T-helper 1 cell treated with Interleukin-12 subunit alpha and Interleukin-12 subunit beta and Interleukin-4 antibody, amounts not matched to agents 30 μg/mL and 1 μg/mL, for 36 hours (primary cell): Measurements from ENCODE around the gene CRIP2.

Source experiments
- H3K27ac Mint-ChIP-seq: one replicate; pipeline ENCODE4 v1.8.0; 2021; ENCODE audit warnings: mild to moderate bottlenecking, mixed read lengths
- H3K27me3 Mint-ChIP-seq: one replicate; pipeline ENCODE4 v1.8.0; 2021; ENCODE audit warnings: low read depth, mixed read lengths
- H3K36me3 Mint-ChIP-seq: one replicate; pipeline ENCODE4 v1.8.0; 2021; ENCODE audit warnings: low read depth, mixed read lengths
- H3K4me1 Mint-ChIP-seq: one replicate; pipeline ENCODE4 v1.8.0; 2021; ENCODE audit warnings: low read depth, mixed read lengths
- H3K4me3 Mint-ChIP-seq: one replicate; pipeline ENCODE4 v1.8.0; 2021; ENCODE audit warnings: mild to moderate bottlenecking, moderate library complexity, mixed read lengths
- H3K9me3 Mint-ChIP-seq: one replicate; pipeline ENCODE4 v1.8.0; 2021; ENCODE audit warnings: mixed read lengths

Gene CRIP2

DNA sequence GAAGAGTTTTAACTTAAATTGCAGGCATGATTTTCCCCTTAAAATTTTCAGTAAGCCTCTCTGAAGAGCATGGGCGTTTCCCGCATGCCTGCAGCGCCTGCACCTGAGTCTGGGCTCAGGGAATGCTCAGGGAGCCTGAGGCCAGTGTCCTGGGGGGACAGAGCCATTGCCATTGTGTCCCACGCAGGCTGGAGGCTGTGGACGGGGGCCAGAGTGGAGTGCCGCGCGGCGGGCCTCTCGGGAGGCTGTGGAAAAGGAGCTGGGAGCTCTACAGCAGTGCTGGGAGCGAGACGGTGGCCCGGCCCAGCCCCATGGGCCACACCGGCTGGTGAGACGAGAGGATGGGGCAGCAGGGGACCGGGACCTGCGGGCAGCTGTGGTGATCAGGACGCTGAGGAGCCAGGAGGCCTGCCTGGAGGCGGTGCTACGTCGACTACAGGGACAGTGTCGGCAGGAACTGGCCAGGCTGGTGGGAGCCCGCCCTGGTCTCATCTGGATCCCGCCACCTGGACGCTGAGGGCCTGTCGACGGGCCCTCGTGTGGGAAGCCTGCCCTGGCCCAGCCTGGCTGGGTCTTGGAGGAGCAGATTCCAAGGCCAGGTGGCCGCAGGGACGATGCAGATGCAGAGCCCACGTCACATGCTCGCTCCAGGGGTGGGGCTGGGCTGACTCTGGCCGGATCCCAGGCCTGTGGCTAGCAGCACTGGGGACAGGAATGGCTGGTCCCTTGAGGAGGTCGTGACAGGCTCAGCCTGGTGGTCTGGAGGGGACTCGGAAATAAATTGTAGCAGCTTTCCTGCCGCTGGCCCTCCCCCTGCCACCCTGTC lies 24.0 kb downstream of the CRIP2 start:
- Mint-ChIP-seq H3K27ac (no peak overlapping the region), H3K36me3 (no peaks in the 10 kb centered on the region), H3K4me3 (no peak overlapping the region), H3K9me3 (no peaks in the 10 kb centered on the region), H3K4me1 (no peaks in the 10 kb centered on the region), H3K27me3 (no peaks in the 10 kb centered on the region)

GRCh38 chr14:105499256-105500035 lies 24.8 kb downstream of the CRIP2 start:
- Mint-ChIP-seq H3K4me3 (no peak overlapping the region), H3K9me3 (no peaks in the 10 kb centered on the region), H3K27ac (no peak overlapping the region), H3K4me1 (no peaks in the 10 kb centered on the region), H3K27me3 (no peaks in the 10 kb centered on the region), H3K36me3 (no peaks in the 10 kb centered on the region)

- H3K36me3 Mint-ChIP-seq: no peaks in the 10 kb centered on the region
- no peak overlapping the region for H3K27ac Mint-ChIP-seq
- H3K4me1 Mint-ChIP-seq: no peaks in the 10 kb centered on the region
- no peaks in the 10 kb centered on the region for H3K9me3 Mint-ChIP-seq
- no peak overlapping the region for H3K4me3 Mint-ChIP-seq
- H3K27me3 Mint-ChIP-seq: no peaks in the 10 kb centered on the region
Observed at GRCh38 chr14:105500036-105500725, 25.6 kb downstream of the CRIP2 start.

- Mint-ChIP-seq H3K9me3 (no peaks in the 10 kb centered on the region), H3K4me3 (no peak overlapping the region), H3K4me1 (no peaks in the 10 kb centered on the region), H3K36me3 (no peaks in the 10 kb centered on the region), H3K27ac (no peak overlapping the region), H3K27me3 (no peaks in the 10 kb centered on the region)
Observed at GRCh38 chr14:105500726-105501101, 26.1 kb downstream of the CRIP2 start.

- no peaks in the 10 kb centered on the region for H3K4me1 Mint-ChIP-seq
- no peaks in the 10 kb centered on the region for H3K27me3 Mint-ChIP-seq
- no peak overlapping the region for H3K27ac Mint-ChIP-seq
- H3K36me3 Mint-ChIP-seq: no peaks in the 10 kb centered on the region
- no peaks in the 10 kb centered on the region for H3K9me3 Mint-ChIP-seq
- no peak overlapping the region for H3K4me3 Mint-ChIP-seq
Observed at GRCh38 chr14:105501504-105502291, 27.1 kb downstream of the CRIP2 start.

DNA sequence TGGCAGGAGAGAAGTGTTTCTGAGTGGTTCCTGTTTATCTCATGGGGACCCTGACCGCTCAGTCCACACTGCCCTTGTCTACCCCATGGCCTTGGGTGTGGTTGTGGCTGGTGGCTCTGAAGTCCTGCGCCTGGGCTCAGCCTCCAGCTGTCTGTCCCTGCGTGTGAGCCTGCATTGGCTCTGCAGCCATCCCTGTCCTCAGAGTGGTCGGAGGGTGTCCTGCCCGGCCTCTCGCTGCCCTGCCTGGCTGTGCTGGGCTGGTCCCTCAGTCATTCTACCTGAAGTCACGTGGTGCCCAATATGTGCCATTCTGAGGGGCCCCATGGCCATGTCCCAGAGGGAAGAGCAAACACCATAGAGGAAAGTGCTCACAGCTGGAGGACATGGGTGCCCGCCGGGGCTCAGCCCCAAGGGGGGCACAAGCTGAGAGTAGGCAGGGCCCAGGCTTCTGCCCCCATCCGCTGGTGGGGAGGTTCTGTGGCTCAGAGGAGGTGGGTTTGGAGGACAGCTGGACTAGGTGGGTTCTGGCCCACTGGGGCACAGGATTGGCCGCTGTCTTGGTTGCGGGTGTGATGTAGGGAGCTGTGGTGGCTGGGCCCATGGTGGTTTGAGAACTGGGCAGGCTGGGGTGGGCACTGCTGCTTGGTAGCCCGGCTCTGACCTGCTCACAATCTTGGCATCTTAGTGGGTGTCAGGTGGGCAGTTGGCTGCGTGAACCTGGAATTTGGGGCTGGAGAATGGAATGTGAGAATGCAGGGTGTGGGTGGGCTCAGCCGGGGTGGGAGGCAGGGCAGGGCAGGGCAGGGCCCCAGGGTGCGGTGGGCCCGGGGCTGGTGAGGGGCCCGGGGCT lies 28.1 kb downstream of the CRIP2 start:
- H3K9me3 Mint-ChIP-seq: no peaks in the 10 kb centered on the region
- no peak overlapping the region for H3K4me3 Mint-ChIP-seq

DNA sequence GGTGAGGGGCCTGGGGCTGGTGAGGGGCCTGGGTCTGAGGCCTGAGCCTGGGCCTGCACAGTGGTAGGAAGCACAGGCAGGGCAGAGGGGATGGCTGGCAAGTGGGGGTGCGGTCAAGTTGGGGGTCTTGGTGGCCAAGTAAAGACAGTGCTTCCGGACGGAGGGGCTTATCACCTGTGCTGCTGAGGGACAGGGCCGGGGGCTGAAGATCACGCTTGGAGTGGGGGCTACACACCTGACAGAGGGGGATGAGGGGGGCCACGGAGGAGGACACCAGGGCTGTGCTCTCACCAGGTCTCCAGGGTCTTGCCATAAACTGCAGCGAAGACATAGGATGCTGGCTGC lies 28.6 kb downstream of the CRIP2 start:
- H3K27me3 Mint-ChIP-seq: peaks cover 6% of the 10 kb centered on the region
- no peaks in the 10 kb centered on the region for H3K9me3 Mint-ChIP-seq
- H3K4me1 Mint-ChIP-seq: peaks cover 3% of the 10 kb centered on the region
- no peak overlapping the region for H3K27ac Mint-ChIP-seq
- no peak overlapping the region for H3K4me3 Mint-ChIP-seq
- no peaks in the 10 kb centered on the region for H3K36me3 Mint-ChIP-seq

More for the DNA sequence above, 28.1 kb downstream of the CRIP2 start:
- H3K36me3 Mint-ChIP-seq: no peaks in the 10 kb centered on the region
- H3K27me3 Mint-ChIP-seq: peaks cover 2% of the 10 kb centered on the region
- H3K27ac Mint-ChIP-seq: no peak overlapping the region
- H3K4me1 Mint-ChIP-seq: no peaks in the 10 kb centered on the region

- Mint-ChIP-seq H3K9me3 (no peaks in the 10 kb centered on the region), H3K36me3 (no peaks in the 10 kb centered on the region), H3K4me1 (peaks cover 3% of the 10 kb centered on the region), H3K4me3 (no peak overlapping the region), H3K27ac (no peak overlapping the region), H3K27me3 (peaks cover 11% of the 10 kb centered on the region)
Observed at GRCh38 chr14:105503935-105504692, 29.5 kb downstream of the CRIP2 start.

GRCh38 chr14:105505101-105505500 lies 30.5 kb downstream of the CRIP2 start:
- peaks cover 3% of the 10 kb centered on the region for H3K4me1 Mint-ChIP-seq
- H3K36me3 Mint-ChIP-seq: no peaks in the 10 kb centered on the region
- H3K27ac Mint-ChIP-seq: no peak overlapping the region
- no peak overlapping the region for H3K4me3 Mint-ChIP-seq
- H3K27me3 Mint-ChIP-seq: peaks cover 11% of the 10 kb centered on the region
- no peaks in the 10 kb centered on the region for H3K9me3 Mint-ChIP-seq

DNA sequence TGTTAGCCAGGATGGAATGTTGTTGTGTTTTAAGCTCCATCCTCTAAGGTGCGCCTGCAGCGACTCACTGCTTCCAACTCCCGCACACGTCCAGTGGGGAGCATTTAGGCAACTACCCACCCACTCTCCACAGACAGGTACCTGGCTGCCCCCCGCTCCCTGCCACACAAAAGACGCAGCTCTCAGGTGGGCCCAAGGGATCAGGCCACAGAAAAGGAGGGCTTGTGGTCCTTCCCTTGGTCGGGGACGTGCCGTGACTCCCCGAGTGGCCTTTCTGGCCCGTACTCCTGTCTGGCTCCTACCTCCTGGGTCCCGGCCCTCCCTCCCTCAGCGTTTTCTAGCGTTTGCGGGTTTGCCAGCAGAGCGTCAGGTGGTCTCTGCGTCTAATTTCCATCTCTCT lies 32.6 kb downstream of the CRIP2 start:
- Mint-ChIP-seq H3K27me3 (peaks cover 15% of the 10 kb centered on the region), H3K9me3 (no peaks in the 10 kb centered on the region), H3K4me1 (peaks cover 3% of the 10 kb centered on the region), H3K36me3 (no peaks in the 10 kb centered on the region), H3K27ac (no peak overlapping the region), H3K4me3 (no peak overlapping the region)

DNA sequence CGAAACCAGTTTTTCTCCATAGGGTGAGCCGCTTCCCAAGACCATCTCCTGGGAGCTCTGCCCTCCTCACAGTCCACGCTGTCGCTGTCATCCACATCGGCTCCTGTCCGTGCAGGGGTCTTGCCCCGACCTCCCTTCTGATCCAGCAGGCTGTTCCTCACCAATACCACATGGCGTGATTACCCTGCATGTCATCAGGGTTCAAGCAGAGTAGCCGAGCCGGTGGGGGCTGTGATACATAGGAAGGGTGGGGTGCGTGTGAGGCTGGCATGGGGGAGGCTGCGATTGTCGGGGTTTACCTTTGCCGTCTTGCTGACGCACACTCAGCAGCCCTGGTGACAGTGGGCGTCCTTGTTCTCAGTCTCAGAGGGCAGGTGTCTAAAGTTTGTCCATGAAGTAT lies 33.4 kb downstream of the CRIP2 start:
- H3K27ac Mint-ChIP-seq: no peak overlapping the region
- H3K4me1 Mint-ChIP-seq: peaks cover 3% of the 10 kb centered on the region
- no peaks in the 10 kb centered on the region for H3K9me3 Mint-ChIP-seq
- H3K27me3 Mint-ChIP-seq: peaks cover 15% of the 10 kb centered on the region
- no peaks in the 10 kb centered on the region for H3K36me3 Mint-ChIP-seq
- H3K4me3 Mint-ChIP-seq: no peak overlapping the region

DNA sequence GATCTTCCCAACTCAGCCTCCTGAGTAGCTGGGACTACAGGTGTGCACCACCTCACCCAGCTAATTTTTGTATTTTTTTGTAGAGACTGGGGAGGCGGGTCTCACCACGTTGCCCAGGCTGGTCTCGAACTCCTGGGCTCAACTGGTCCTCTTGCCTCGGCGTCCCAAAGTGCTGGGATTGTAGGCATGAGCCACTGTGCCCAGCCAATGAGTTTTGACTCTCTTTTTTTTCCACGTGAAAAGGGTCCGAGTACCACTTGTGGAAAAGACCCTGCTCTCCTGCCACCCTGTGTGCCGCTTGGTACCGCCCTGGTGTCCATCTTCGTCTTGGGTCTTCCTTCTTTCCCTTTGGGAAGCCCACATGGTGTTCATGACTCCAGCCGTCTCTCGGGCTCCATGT lies 34.0 kb downstream of the CRIP2 start:
- Mint-ChIP-seq H3K27me3 (peaks cover 15% of the 10 kb centered on the region), H3K4me3 (no peak overlapping the region), H3K9me3 (no peaks in the 10 kb centered on the region), H3K36me3 (no peaks in the 10 kb centered on the region), H3K27ac (no peak overlapping the region), H3K4me1 (peaks cover 3% of the 10 kb centered on the region)

DNA sequence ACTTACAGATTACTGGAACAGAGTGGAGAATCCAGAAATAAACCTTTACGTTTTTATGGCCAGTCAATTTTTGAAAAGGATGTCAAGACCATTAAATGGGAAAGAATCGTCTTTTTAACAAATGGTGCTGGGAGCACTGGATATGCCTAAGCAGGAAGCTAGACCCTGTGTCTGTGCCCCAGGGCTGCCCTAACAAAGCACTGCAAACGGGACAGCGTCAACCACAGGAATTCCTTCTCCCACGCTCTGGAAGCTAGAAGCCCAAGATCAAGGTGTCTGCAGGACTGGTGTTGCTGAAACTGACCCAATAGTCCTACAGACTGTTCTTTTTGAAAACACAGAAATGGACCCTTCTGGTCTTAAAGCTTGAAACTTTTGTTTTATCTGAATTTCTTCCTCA lies 42.5 kb downstream of the CRIP2 start:
- Mint-ChIP-seq H3K27ac (no peak overlapping the region), H3K4me1 (no peaks in the 10 kb centered on the region), H3K4me3 (no peak overlapping the region), H3K27me3 (peaks cover 22% of the 10 kb centered on the region), H3K9me3 (peaks cover 3% of the 10 kb centered on the region), H3K36me3 (no peaks in the 10 kb centered on the region)
